ENCODE data around the gene SLC38A4.

GRCh38 chr12:46792925-46793324 lies 32.9 kb downstream of the SLC38A4 start:
- no peak for TF ChIP-seq CTCF (IDR thresholded peaks at IDR 0.05)
- TF ChIP-seq POLR2A (IDR thresholded peaks at IDR 0.05): no peak

Data from adrenal gland (tissue), 5 donors.